Heart left ventricle (tissue), 13 donors: ENCODE measurements around the gene SLC39A11.

Experiments
- POLR2A ChIP-seq, 2 donors: fragments of 450-650 bp; IDR thresholded peaks; one replicate each; pipeline ENCODE4 v1.6.1; 2017; ENCODE audit warnings: antibody characterized with exemption in 2 of 2, mild to moderate bottlenecking in 2 of 2, moderate library complexity in 2 of 2
- TF ChIP-seq, protein P1 (sequence below), 12 donors: fragments of 200-600 bp; sonication (generic) in 4 of 12; IDR thresholded peaks; one replicate each; pipeline versions ENCODE4 v1.5.0 to v1.8.0; 2018 to 2022; ENCODE audit warnings: antibody characterized with exemption in 12 of 12, mild to moderate bottlenecking in 5 of 12
- donor health status: ischemic (EF 13 %, LVEDD 7.1; RV severe dilation, severe dysfunction).
- donor health status: DM: no; HTN: yes; CAD: no.
- donor health status: DM: no; HTN: no; CAD: no.
- donor health status: ischemic (EF 25% LVEDD 6.9; RV normal size, moderate dysfunction).
- donor health status: ischemic (EF 25% LVEDD 5.7; RV mildly dilated, moderate dysfunction).
- donor health status: ischemic (EF 35%, LVEDD 5.7; RV mildly dilated, moderate dysfunction).
- donor health status: nonischemic (EF 11% LVEDD 7.7; RV severe dilation, severe dysfunction).
- donor health status: DM: yes; HTN: yes; CAD: no.
- donor health status: PGD.
- donor health status: ischemic (EF 29% LVEDD 5.4; RV normal size, mild dysfunction).
- donor health status: nonischemic (EF 23%, LVEDD 6.1; RV moderate dilation, normal function).

- TF ChIP-seq, protein P1, sequence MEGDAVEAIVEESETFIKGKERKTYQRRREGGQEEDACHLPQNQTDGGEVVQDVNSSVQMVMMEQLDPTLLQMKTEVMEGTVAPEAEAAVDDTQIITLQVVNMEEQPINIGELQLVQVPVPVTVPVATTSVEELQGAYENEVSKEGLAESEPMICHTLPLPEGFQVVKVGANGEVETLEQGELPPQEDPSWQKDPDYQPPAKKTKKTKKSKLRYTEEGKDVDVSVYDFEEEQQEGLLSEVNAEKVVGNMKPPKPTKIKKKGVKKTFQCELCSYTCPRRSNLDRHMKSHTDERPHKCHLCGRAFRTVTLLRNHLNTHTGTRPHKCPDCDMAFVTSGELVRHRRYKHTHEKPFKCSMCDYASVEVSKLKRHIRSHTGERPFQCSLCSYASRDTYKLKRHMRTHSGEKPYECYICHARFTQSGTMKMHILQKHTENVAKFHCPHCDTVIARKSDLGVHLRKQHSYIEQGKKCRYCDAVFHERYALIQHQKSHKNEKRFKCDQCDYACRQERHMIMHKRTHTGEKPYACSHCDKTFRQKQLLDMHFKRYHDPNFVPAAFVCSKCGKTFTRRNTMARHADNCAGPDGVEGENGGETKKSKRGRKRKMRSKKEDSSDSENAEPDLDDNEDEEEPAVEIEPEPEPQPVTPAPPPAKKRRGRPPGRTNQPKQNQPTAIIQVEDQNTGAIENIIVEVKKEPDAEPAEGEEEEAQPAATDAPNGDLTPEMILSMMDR (IDR thresholded peaks at IDR 0.05), result no peak
- no peak for TF ChIP-seq POLR2A (IDR thresholded peaks at IDR 0.05)
Observed at GRCh38 chr17:72658675-72659074, 433.8 kb downstream of the SLC39A11 start.
